NCI-H2227 (cell line): ENCODE data around the gene DEGS2.

Experiments
- DNase-seq: peaks from one replicate; lab custom pipeline; 2025; ENCODE audit not compliant: unreplicated experiment; lab: John Stamatoyannopoulos, UW

The DEGS2 gene

GRCh38 chr14:100115236-100115635 lies 44.2 kb downstream of the DEGS2 start:
- no peak for DNase-seq

GRCh38 chr14:100114109-100114765 lies 45.2 kb downstream of the DEGS2 start:
- DNase-seq: no peak

GRCh38 chr14:100111931-100112704 lies 47.3 kb downstream of the DEGS2 start:
- no peak for DNase-seq

- DNase-seq: no peak
Measured at GRCh38 chr14:100110816-100111215, 48.6 kb downstream of the DEGS2 start.

- no peak for DNase-seq
Measured at GRCh38 chr14:100109594-100109955, 49.9 kb downstream of the DEGS2 start.

- DNase-seq: no peak
Measured at GRCh38 chr14:100108840-100109593, 50.4 kb downstream of the DEGS2 start.

- peak; percentile 82 for DNase-seq
Measured at GRCh38 chr14:100108042-100108825, 51.2 kb downstream of the DEGS2 start.

GRCh38 chr14:100107236-100107635 lies 52.2 kb downstream of the DEGS2 start:
- DNase-seq: no peak

- DNase-seq: no peak
Measured at GRCh38 chr14:100106250-100107112, 53.0 kb downstream of the DEGS2 start.

GRCh38 chr14:100105357-100106169 lies 53.9 kb downstream of the DEGS2 start:
- no peak for DNase-seq

GRCh38 chr14:100104523-100105300 lies 54.7 kb downstream of the DEGS2 start:
- DNase-seq: no peak

GRCh38 chr14:100104006-100104352 lies 55.5 kb downstream of the DEGS2 start:
- DNase-seq: no peak

- DNase-seq: no peak
Measured at GRCh38 chr14:100103250-100104005, 56.0 kb downstream of the DEGS2 start.

- DNase-seq: no peak
Measured at GRCh38 chr14:100102156-100102785, 57.2 kb downstream of the DEGS2 start.

GRCh38 chr14:100100032-100100703 lies 59.3 kb downstream of the DEGS2 start:
- DNase-seq: no peak

- DNase-seq: no peak
Measured at GRCh38 chr14:100098171-100098570, 61.3 kb downstream of the DEGS2 start.

- no peak for DNase-seq
Measured at GRCh38 chr14:100096656-100097055, 62.8 kb downstream of the DEGS2 start.
